Ishikawa (cell line): ENCODE measurements around the gene UBAC2.

Experiments used
- CEBPB ChIP-seq: IDR thresholded peaks from 2 replicates; pipeline ENCODE4 v1.6.1; 2012
- CREB1 ChIP-seq: IDR thresholded peaks from 2 replicates; pipeline ENCODE4 v1.6.1; 2012; ENCODE audit warnings: low read depth
- EP300 ChIP-seq: IDR thresholded peaks from 2 replicates; pipeline ENCODE4 v1.6.1; 2012; ENCODE audit warnings: borderline replicate concordance
- NFIC ChIP-seq: IDR thresholded peaks from 2 replicates; pipeline ENCODE4 v1.6.1; 2012
- RAD21 ChIP-seq: IDR thresholded peaks from 2 replicates; pipeline ENCODE4 v1.6.1; 2012; ENCODE audit warnings: low read depth
- TAF1 ChIP-seq: IDR thresholded peaks from 2 replicates; pipeline ENCODE4 v1.6.1; 2012; ENCODE audit warnings: low read depth, mild to moderate bottlenecking
- TEAD4 ChIP-seq: IDR thresholded peaks from 2 replicates; pipeline ENCODE4 v1.6.1; 2012
- YY1 ChIP-seq: IDR thresholded peaks from 2 replicates; pipeline ENCODE4 v1.6.1; 2012; ENCODE audit warnings: low read depth
- TF ChIP-seq, protein P1 (sequence below): IDR thresholded peaks from 2 replicates; pipeline ENCODE4 v1.6.1; 2012; ENCODE audit warnings: low read depth, mild to moderate bottlenecking
- TF ChIP-seq, protein P2 (sequence below): IDR thresholded peaks from 2 replicates; pipeline ENCODE4 v1.6.1; 2012
- TF ChIP-seq, protein P3 (sequence below): IDR thresholded peaks from 2 replicates; pipeline ENCODE4 v1.6.1; 2012

DNA sequence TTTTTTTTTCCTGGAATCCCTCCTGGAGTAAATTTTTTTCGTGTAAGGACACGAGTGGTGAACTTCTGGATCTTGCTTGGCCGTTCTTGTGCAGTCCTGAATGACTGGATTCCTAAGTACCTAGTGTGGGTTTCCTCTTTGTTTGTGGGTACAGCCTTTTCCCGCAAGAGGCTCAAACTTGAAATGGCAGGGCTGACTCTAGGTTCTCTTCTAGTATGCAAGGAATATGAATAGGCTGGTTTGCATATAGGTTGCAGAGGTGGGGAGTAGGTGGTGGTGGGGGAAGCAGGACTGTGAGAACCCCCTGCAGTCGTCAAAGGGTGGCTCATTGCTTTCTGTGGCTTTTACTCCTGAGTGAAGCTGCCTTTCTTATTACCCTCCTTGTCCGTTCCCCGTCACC lies 13.6 kb downstream of the UBAC2 start:
- TF ChIP-seq NFIC = no peak
- TF ChIP-seq, protein P1, sequence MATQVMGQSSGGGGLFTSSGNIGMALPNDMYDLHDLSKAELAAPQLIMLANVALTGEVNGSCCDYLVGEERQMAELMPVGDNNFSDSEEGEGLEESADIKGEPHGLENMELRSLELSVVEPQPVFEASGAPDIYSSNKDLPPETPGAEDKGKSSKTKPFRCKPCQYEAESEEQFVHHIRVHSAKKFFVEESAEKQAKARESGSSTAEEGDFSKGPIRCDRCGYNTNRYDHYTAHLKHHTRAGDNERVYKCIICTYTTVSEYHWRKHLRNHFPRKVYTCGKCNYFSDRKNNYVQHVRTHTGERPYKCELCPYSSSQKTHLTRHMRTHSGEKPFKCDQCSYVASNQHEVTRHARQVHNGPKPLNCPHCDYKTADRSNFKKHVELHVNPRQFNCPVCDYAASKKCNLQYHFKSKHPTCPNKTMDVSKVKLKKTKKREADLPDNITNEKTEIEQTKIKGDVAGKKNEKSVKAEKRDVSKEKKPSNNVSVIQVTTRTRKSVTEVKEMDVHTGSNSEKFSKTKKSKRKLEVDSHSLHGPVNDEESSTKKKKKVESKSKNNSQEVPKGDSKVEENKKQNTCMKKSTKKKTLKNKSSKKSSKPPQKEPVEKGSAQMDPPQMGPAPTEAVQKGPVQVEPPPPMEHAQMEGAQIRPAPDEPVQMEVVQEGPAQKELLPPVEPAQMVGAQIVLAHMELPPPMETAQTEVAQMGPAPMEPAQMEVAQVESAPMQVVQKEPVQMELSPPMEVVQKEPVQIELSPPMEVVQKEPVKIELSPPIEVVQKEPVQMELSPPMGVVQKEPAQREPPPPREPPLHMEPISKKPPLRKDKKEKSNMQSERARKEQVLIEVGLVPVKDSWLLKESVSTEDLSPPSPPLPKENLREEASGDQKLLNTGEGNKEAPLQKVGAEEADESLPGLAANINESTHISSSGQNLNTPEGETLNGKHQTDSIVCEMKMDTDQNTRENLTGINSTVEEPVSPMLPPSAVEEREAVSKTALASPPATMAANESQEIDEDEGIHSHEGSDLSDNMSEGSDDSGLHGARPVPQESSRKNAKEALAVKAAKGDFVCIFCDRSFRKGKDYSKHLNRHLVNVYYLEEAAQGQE = no peak
- TF ChIP-seq, protein P2, sequence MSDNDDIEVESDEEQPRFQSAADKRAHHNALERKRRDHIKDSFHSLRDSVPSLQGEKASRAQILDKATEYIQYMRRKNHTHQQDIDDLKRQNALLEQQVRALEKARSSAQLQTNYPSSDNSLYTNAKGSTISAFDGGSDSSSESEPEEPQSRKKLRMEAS = no peak
- TF ChIP-seq YY1 = no peak
- TF ChIP-seq EP300 = no peak
- TF ChIP-seq TEAD4 = no peak
- TF ChIP-seq RAD21 = no peak
- TF ChIP-seq CREB1 = no peak
- no peak for TF ChIP-seq CEBPB
- TF ChIP-seq TAF1 = no peak
- TF ChIP-seq, protein P3, sequence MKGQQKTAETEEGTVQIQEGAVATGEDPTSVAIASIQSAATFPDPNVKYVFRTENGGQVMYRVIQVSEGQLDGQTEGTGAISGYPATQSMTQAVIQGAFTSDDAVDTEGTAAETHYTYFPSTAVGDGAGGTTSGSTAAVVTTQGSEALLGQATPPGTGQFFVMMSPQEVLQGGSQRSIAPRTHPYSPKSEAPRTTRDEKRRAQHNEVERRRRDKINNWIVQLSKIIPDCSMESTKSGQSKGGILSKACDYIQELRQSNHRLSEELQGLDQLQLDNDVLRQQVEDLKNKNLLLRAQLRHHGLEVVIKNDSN = no peak
